ENCODE data around the gene FAM163B.

The FAM163B gene

GRCh38 chr9:133545494-133546286 lies 63.5 kb downstream of the FAM163B start:
- no peak for DNase-seq (ENCODE audit: low read depth in 2 of 2)

DNA sequence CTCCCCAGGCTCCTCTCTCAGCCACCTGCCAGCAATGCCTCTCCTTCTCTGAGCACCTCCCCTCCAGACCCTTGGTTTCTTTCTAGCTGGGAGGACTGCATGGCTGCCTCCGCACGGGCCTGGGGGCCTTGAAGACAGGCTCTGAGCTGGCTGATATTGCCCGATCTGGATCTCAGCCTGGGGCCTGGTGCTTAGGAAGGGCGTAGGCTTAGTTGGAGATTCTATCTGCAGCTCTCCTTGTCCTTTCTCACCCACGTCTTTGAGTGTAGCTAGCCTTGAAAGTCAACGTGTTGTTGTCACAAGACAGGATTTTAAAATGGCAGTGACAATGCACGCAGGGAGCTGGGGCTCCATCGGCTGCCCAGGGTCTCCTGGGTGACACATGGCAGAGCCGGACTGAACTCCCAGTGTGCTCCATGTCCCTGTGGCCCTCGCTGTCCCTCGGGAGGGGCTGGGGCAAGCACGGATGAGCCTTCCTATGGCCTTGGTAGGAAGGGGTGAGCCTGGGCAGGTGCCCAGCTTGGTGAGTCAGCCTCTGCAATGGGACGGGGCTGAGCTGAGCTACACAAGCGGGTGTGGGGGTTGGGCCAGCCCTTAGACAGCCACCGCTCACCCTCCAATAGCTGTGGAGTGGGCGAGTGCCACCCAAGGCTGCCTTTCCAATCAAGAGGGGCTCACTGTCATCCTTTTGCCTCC lies 65.3 kb downstream of the FAM163B start:
- DNase-seq (ENCODE audit: low read depth in 2 of 2), result no peak

GRCh38 chr9:133542002-133542401 lies 67.2 kb downstream of the FAM163B start:
- no peak for DNase-seq (ENCODE audit: low read depth in 2 of 2)

DNA sequence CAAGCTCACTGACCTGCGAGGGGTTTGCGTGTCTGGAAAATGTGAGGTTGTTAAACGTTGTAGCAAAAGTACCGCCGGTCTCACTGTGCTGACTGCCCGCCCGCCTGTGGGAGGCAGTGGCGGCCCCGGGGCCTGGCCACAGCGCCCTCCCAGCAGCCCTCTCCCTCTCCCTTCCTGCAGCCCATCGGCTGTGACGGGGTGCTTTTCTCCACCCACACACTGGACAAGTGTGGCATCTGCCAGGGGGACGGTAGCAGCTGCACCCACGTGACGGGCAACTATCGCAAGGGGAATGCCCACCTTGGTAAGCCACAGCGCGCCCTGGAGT lies 68.5 kb downstream of the FAM163B start:
- no peak for DNase-seq (ENCODE audit: low read depth in 2 of 2)

DNA sequence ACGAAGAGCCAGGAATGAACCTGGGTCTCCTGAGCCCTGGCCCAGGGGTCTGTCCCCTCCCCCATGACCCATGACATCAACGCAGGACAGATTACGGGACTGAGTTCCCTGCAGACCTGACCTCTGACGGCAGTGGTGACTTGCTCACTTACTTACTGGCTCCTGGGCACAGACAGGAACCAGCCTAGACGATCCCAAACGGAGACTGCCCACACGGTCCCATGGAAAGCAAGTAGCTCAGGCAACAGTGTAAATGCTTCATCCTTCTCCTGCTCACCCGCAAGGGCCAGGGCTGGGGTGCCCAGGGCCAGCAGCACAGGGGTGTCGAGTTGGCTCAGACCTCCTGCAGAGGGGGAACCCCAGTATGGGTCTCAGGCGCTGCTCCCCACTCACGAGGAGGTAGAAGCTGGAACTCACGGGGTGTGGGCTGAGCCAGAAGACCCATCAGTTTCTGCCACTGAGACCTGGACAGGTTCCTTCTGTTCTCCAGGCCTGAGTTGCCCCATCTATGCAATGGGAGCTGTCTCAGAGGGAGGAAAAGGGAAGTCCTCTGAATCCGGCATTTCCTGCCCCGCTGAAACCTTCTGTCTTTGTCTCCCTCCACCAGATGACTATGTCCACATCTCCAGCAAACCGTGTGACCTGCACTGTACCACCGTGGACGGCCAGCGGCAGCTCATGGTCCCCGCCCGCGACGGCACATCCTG lies 69.0 kb downstream of the FAM163B start:
- no peak for DNase-seq (ENCODE audit: low read depth in 2 of 2)

DNA sequence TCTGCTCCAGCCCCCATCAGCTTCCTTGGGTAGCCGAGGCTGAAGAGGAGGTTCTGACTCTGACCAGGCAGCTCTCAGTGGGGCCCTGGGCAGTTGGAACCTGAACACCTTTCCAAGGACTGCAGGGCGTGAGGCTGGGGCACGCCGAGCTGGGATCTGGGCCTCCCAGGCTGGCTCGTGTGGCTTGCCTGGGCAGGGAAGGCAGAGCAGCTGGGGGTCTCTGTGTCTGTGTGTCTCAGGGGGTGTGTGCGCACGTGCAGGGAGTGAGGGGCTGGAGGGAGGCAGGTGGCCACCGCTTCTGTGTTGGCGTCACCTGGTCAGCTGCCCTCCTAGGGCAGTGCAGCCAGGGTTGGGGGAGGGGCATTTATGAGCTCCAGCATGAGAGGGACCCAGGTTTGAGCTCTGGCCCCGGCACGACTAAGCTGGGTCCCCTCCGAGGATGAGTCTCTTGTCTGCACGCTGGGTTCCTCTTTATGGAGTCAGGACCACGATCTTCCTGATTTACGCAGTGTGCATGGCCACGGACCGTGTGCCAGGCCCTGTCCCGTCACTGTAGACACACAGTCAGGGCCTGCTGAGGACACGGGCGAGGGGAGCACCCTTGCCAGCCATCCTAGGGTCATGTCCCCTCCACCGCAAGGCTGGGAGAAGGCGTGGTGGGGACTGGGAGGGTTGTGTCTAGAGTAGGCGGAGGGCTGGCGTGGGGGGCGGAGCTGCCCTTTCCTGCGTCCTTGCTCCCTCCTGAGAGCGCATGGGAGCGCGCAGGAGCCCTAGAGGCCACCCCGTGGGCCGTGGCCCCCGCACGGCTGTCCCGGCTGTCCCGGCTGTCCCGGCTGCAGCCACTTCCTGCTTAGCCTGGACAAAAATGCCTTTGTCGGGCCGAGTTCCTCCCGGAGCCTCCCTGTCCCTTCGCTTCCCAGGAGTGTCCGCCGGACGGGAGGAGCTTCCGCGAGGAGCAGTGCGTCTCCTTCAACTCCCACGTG lies 70.0 kb downstream of the FAM163B start:
- no peak for DNase-seq (ENCODE audit: low read depth in 2 of 2)

DNA sequence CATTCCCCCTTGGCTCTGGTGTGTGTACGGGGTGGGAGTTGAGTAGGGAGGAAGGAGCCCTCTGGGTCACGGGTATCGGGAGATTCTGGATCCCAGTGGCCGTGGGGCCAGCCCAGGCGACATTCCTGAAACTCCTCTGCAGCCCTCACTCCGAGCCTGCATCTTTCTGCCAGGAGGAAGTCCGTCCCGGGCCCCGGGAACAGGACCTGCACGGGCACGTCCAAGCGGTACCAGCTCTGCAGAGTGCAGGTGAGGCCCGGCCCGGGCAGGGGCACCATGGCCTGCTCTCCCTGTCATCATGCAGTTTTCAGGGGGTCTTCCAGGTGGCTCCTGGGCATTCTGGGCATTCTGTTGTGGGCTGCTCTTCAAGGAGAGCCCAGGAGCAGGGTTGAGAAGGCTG lies 71.0 kb downstream of the FAM163B start:
- no peak for DNase-seq (ENCODE audit: low read depth in 2 of 2)

- DNase-seq (ENCODE audit: low read depth in 2 of 2), result no peak
These were observed 71.9 kb downstream of the FAM163B start for GRCh38 chr9:133537257-133537656.

GRCh38 chr9:133536536-133536935 lies 72.7 kb downstream of the FAM163B start:
- DNase-seq (ENCODE audit: low read depth in 2 of 2), result no peak

DNA sequence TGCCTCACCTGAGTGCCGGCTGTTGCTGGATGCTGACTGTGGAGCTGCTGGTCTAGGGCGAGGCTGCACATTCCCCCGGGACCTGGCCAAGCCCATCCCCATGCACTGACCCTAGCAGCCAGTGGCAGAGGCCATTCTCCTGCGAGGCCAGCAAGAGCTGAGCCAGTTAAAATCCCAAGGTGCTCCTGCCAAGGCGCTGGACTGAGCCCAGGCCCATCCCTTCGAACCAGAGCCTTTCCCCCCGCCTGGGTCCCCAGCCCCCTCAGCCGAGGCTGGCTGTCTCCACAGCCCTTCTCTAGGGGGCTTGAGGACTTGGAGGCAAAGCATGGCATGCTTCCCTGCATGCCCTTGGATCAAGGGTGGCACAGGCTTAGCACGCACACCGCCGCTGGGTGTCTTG lies 73.1 kb downstream of the FAM163B start:
- DNase-seq (ENCODE audit: low read depth in 2 of 2), result no peak

GRCh38 chr9:133535306-133535877 lies 73.8 kb downstream of the FAM163B start:
- DNase-seq (ENCODE audit: low read depth in 2 of 2), result no peak

- DNase-seq (ENCODE audit: low read depth in 2 of 2), result peak in 1 of 2 donors; percentile 20
These were observed 74.6 kb downstream of the FAM163B start, which contains the start of gene ADAMTSL2 for GRCh38 chr9:133534346-133535291. Gene ADAMTSL2 (plus strand): TSS chr9:133534704. CDS start chr9:133536713, 2,009 bp downstream.

DNA sequence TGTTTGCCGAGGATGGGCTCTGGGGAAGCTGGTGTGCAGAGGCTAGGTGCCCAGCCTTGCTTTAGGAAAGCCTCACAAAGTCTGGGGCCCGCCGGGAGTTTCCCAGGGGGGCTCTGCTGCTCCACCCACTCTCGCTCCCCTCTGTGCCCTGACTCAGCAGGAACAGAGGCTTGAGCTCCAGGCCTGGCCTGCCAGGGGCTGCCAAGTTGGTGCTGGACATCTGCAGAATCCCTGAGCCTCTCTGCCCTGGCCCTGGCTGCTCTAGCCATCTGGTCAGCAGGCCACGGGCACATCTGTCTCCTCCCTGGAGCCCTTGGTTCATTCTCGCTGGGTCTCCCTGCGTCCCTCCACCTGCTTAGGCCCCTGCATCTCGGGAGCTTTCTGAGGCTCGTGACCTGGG lies 75.3 kb downstream of the FAM163B start:
- DNase-seq (ENCODE audit: low read depth in 2 of 2), result no peak

DNA sequence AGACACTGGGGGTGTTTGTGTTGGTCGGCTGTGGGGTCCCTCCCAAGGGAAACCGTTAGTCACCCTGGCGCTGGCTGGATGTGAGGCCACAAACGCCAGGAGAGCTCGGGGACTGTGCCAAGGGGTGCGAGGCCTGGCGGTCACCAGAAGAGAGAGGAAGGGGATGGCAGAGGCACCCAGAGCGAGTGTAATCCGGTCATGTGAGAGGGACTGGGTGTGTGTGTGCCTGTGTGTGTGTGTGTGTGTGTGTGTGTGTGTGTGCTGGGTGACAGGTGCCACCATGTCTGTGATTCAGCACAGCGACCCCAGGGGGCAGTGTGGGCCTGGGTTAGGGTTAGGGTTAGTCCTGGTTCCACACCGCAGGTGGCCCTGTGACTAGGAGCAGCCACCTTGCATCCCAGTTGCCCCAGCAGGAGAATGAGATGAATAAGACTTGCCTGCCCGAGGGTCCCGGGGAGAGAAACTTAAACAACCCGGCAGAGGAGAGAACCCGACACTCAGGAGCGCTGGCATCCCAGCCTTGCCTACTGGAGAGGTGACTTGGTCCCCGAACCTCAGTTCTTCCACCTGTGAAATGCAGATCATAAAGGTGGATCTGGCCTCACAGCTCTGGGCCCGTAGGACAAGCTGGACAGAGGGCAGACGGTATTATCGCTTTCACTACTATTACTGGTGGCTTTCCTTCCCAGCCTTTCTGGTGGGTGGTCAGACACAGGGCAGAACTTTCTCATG lies 76.1 kb downstream of the FAM163B start:
- DNase-seq (ENCODE audit: low read depth in 2 of 2), result peak; percentile 64 to 72

GRCh38 chr9:133531293-133531692 lies 77.9 kb downstream of the FAM163B start:
- no peak for DNase-seq (ENCODE audit: low read depth in 2 of 2)

DNA sequence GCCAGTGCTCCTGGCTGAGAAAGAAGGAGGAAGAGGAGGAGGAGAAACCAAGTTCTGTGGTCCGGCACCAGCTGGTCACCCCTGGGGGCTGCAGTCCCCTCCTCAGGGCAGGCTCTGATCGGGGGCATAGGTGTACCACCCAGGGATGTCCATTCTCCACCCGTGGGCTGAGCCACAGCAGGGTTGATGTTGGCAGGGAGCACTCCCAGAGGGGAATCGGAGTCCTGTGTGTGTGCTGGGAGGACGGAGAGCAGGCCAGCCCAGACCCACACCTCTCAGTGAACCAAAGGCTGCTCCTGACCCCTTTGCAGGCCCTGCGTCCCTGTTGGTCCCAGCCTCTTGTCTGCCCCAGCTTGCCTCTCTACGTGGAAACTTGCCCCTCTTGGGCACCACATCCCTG lies 79.3 kb downstream of the FAM163B start:
- DNase-seq (ENCODE audit: low read depth in 2 of 2), result no peak

GRCh38 chr9:133529457-133529856 lies 79.7 kb downstream of the FAM163B start:
- DNase-seq (ENCODE audit: low read depth in 2 of 2), result no peak

GRCh38 chr9:133528876-133529241 lies 80.3 kb downstream of the FAM163B start:
- DNase-seq (ENCODE audit: low read depth in 2 of 2), result no peak

Data from stimulated activated CD4-positive, alpha-beta T cell treated with anti-CD3 and anti-CD28 coated beads, Interleukin-15, amount 100 ng/mL, for 48 hours (primary cell).